CD4-positive, alpha-beta T cell treated with Interferon alpha-2 for 1 hour (primary cell): ENCODE results near the gene ZNF841.
A peak's percentile ranks its signal among the peaks of the same experiment; 100 is the strongest.
"Not testable (repeated sequence)": the region's sequence is repeated elsewhere in the genome, so short reads cannot be mapped to it uniquely, and the experiment has no call there.

ENCODE experiments used
- DNase-seq, 2 donors: peaks; one replicate each; pipeline ENCODE4 v3.0.0-alpha.2; 2020 to 2022

The ZNF841 gene

GRCh38 chr19:52066258-52066863 is 29.2 kb downstream of the ZNF841 start:
- DNase-seq, result no peak

DNA sequence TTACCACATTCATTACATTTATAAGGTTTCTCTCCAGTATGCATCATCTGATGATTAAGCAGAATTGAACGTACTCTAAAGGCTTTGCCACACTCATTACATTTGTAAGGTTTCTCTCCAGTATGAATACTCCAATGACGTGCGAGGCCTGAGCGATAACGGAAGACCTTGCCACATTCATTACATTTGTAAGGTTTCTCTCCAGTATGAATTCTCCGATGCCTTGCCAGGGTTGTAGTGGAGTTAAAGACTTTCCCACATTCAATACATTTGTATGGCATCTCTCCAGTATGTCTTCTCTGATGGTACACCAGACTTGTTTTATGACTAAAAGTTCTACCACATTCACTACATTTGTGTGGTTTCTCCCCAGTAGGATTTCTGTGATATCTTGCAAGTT is 30.2 kb downstream of the ZNF841 start:
- DNase-seq, result no peak

- not testable (repeated sequence) for DNase-seq
Measured at GRCh38 chr19:52056480-52056879, 39.1 kb downstream of the ZNF841 start.

GRCh38 chr19:52051736-52052135 is 43.8 kb downstream of the ZNF841 start:
- not testable (repeated sequence) for DNase-seq

- DNase-seq, result peak; percentile 84 to 87
Measured at GRCh38 chr19:52048555-52049501, 46.7 kb downstream of the ZNF841 start, which contains the start of gene ZNF432. ZNF432 (minus strand) TSS chr19:52048838; CDS start chr19:52046868, 1,970 bp downstream.

- no peak for DNase-seq
Measured at GRCh38 chr19:52039169-52039568, 56.4 kb downstream of the ZNF841 start.

GRCh38 chr19:52034051-52034728 is 61.4 kb downstream of the ZNF841 start:
- DNase-seq, result no peak

DNA sequence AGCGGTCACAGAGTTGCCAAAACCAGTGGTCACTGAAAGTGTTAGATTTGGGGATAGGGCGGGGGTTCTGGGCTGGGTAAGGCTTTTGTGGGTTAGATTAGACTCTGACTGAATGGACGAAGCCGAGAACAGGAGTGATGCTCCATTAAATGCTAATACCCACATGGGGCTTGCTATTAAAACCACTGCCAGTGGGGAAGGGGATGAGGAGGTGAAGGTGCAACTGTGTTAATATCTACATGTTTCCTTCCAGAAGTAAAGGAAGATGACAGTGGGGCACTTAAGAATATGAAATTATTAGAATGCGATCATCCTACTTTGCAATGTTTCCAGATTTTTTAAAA is 66.8 kb downstream of the ZNF841 start:
- no peak for DNase-seq

GRCh38 chr19:52028027-52028779 is 67.4 kb downstream of the ZNF841 start, which contains the start of gene ZNF614:
ZNF614 (minus strand) TSS chr19:52028379; CDS start chr19:52025745, 2,634 bp downstream.
- DNase-seq, result peak; percentile 80 to 87

GRCh38 chr19:52026255-52026990 is 69.1 kb downstream of the ZNF841 start:
- DNase-seq, result not testable (repeated sequence)

DNA sequence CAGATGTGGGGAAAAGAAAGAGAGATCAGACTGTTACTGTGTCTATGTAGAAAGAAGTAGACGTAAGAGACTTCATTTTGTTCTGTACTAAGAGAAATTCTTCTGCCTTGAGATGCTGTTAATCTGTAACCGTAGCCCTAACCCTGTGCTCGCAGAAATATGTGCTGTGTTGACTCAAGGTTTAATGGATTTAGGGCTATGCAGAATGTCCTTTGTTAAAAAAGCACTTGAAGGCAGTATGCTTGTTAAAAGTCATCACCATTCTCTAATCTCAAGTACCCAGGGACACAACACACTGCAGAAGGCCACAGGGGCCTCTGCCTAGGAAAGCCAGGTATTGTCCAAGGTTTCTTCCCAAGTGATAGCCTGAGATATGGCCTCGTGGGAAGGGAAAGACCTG is 71.1 kb downstream of the ZNF841 start:
- not testable (repeated sequence) for DNase-seq

DNA sequence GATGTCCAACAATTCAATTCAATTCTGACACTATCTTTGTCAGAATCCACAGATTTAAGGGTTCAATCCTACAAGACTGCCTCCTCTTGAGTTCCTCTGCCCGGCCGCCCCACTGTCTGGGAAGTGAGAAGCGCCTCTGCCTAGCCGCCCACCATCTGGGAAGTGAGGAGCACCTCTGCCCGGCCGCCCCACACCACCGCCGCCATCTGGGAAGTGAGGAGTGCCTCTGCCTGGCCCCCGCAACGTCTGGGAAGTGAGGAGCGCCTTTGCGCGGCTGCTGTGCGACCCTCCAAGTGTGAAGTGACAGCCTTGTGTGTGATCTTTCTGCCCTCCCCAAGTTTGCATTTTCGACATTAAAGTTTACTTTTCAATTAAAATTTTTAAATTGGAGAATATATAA is 73.4 kb downstream of the ZNF841 start:
- DNase-seq, result no peak

DNA sequence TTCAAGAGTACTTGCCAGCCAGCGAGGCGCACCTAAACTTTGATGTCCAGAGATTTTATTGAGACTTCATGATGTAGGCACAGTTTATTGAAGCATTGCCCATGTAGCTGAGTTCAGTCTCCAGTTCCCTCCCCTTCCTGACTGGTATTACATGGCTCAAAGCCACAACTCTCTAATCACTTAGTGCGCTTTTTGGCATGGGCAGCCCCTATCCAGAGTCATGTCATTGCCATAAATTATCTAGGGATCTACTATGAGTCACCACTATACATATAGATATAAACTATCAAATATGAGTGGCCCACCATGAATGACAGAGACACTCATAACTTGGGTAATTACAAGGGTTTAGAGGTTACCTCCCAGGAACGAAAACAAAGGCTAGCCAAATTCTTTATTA is 75.1 kb downstream of the ZNF841 start:
- no peak for DNase-seq
